WTC11 (cell line): Measurements from ENCODE around the gene SLFN5. TPM values are rescaled to one million over a fixed set of nuclear protein-coding genes. Genes with fewer than 3 reads are reported as not detected.

Experiments
- ATAC-seq: fragments of 200-7000 bp; cut with Tn5 transposase; 2 replicates; pipeline ENCODE4 v1.10.0; 2021; ENCODE audit warnings: mild to moderate bottlenecking, moderate library complexity
- CTCF ChIA-PET: fragments of 300-600 bp; sonication (Branson Sonifier 250); formaldehyde crosslinking; loops from one replicate; lab custom pipeline; 2021; ENCODE audit warnings: antibody characterized with exemption; lab: Charles Lee
- POLR2A ChIA-PET: fragments of 350-600 bp; sonication (Branson Sonifier 250); formaldehyde crosslinking; loops from one replicate; lab custom pipeline; 2021; ENCODE audit warnings: antibody characterized with exemption; lab: Charles Lee
- DNase-seq: peaks from one replicate; pipeline ENCODE4 v3.0.0; 2021; ENCODE audit warnings: low spot score
- H3K27ac Mint-ChIP-seq: 2 replicates; pipeline ENCODE4 v1.8.0; 2021; ENCODE audit warnings: mixed read lengths
- H3K27me3 Mint-ChIP-seq: 2 replicates; pipeline ENCODE4 v1.8.0; 2021; ENCODE audit warnings: low read depth, mild to moderate bottlenecking, moderate library complexity, mixed read lengths
- H3K36me3 Mint-ChIP-seq: 2 replicates; pipeline ENCODE4 v1.8.0; 2021; ENCODE audit warnings: mixed read lengths
- H3K4me1 Mint-ChIP-seq: 2 replicates; pipeline ENCODE4 v1.8.0; 2022; ENCODE audit warnings: mixed read lengths
- H3K4me3 Mint-ChIP-seq: 2 replicates; pipeline ENCODE4 v1.8.0; 2021; ENCODE audit warnings: mild to moderate bottlenecking, moderate library complexity, mixed read lengths
- H3K9me3 Mint-ChIP-seq: 2 replicates; pipeline ENCODE4 v1.8.0; 2021; ENCODE audit warnings: mixed read lengths
- FOXK1 ChIP-seq: sonication (generic); formaldehyde crosslinking; IDR thresholded peaks from 2 replicates; pipeline ENCODE4 v1.8.0; 2022; ENCODE audit warnings: mild to moderate bottlenecking, moderate library complexity, missing genetic modification reagents
- NR3C1 ChIP-seq: sonication (generic); formaldehyde crosslinking; conservative IDR thresholded peaks from 2 replicates; pipeline ENCODE4 v1.8.1; 2023; ENCODE audit warnings: low read depth, mild to moderate bottlenecking, missing genetic modification reagents
- RORB ChIP-seq: fragments of 250-450 bp; sonication (Bioruptor Pico); IDR thresholded peaks from 2 replicates; pipeline ENCODE4 v1.9.0; 2021; ENCODE audit warnings: mild to moderate bottlenecking
- TEAD4 ChIP-seq: sonication (generic); formaldehyde crosslinking; IDR thresholded peaks from 2 replicates; pipeline ENCODE4 v1.8.0; 2022; ENCODE audit warnings: mild to moderate bottlenecking, missing genetic modification reagents
- ZNF263 ChIP-seq: sonication (generic); formaldehyde crosslinking; IDR thresholded peaks from 2 replicates; pipeline ENCODE4 v1.8.1; 2022; ENCODE audit warnings: low read depth, mild to moderate bottlenecking, moderate library complexity, missing genetic modification reagents
- total RNA-seq: library from RNA; stranded (reverse); gene quantifications from 3 replicates; pipeline ENCODE4 v1.2.3, GENCODE V29; 2021
- TF ChIP-seq, protein P1 (sequence below): fragments of 250-450 bp; sonication (Bioruptor Pico); IDR thresholded peaks from 2 replicates; pipeline ENCODE4 v1.9.0; 2021; ENCODE audit warnings: mild to moderate bottlenecking, borderline replicate concordance
- TF ChIP-seq, protein P2 (sequence below): sonication (generic); formaldehyde crosslinking; IDR thresholded peaks from 2 replicates; pipeline ENCODE4 v1.8.0; 2022; ENCODE audit warnings: missing genetic modification reagents
- TF ChIP-seq, protein P3 (sequence below): sonication (generic); formaldehyde crosslinking; IDR thresholded peaks from 2 replicates; pipeline ENCODE4 v1.8.1; 2023; ENCODE audit warnings: mild to moderate bottlenecking, missing genetic modification reagents
- TF ChIP-seq, protein P4 (sequence below): sonication (generic); formaldehyde crosslinking; IDR thresholded peaks from 2 replicates; pipeline ENCODE4 v1.8.1; 2022; ENCODE audit warnings: missing genetic modification reagents, borderline replicate concordance
- TF ChIP-seq, protein P5 (sequence below): fragments of 250-450 bp; sonication (Bioruptor Pico); IDR thresholded peaks from 2 replicates; pipeline ENCODE4 v1.9.0; 2021; ENCODE audit warnings: moderate library complexity, mild to moderate bottlenecking, inconsistent platforms, borderline replicate concordance

Gene SLFN5
- total RNA-seq, 1 experiment from 2014 or later = 7.6 TPM

DNA sequence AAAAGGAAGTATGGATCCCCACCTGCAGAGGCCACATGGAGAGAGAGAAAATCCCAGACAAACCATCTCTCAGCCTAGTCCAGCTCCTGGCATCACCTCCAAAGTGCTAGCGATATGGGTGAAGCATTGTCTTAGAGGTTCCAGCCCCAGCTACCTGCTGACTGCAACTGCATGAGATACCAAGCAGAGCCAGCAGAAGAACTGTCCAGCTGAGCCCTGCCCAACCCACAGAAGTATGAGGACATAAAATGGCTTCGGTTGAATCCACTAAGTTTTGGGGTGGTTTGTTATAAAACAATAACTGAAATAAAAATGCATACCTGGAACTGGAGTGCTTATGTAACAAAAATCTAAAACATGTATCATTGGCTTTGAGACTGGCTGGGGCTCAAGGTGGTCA lies 20.4 kb upstream of the SLFN5 start:
- no peak for ATAC-seq
- POLR2A ChIA-PET = no interaction called here
- H3K27me3 Mint-ChIP-seq = peaks cover 17% of the 10 kb centered on the region

DNA sequence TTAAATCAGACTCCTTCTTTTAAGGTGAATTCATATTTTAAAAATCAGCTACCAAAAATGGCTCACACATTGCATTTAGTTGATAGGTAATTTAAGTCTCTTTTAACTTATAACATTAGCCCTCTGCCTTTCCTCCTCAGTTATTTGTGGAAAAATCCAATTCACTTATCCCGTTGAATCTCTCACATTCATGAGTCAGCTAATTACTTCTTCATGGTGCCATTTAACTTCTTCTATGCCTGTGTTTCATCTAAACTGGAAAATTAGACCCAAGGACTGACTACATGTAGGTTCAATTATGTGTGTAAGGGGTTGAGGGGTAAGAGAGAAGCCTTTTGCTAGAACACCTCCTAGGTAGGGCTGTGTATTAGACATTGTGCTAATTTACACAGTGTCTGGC lies 18.4 kb upstream of the SLFN5 start:
- CTCF ChIA-PET = no interaction called here

More for the DNA sequence above, 20.4 kb upstream of the SLFN5 start:
- Mint-ChIP-seq H3K4me3 (no peak overlapping the region), H3K4me1 (no peaks in the 10 kb centered on the region), H3K9me3 (peaks cover 17% of the 10 kb centered on the region)
- TF ChIP-seq, protein P1, sequence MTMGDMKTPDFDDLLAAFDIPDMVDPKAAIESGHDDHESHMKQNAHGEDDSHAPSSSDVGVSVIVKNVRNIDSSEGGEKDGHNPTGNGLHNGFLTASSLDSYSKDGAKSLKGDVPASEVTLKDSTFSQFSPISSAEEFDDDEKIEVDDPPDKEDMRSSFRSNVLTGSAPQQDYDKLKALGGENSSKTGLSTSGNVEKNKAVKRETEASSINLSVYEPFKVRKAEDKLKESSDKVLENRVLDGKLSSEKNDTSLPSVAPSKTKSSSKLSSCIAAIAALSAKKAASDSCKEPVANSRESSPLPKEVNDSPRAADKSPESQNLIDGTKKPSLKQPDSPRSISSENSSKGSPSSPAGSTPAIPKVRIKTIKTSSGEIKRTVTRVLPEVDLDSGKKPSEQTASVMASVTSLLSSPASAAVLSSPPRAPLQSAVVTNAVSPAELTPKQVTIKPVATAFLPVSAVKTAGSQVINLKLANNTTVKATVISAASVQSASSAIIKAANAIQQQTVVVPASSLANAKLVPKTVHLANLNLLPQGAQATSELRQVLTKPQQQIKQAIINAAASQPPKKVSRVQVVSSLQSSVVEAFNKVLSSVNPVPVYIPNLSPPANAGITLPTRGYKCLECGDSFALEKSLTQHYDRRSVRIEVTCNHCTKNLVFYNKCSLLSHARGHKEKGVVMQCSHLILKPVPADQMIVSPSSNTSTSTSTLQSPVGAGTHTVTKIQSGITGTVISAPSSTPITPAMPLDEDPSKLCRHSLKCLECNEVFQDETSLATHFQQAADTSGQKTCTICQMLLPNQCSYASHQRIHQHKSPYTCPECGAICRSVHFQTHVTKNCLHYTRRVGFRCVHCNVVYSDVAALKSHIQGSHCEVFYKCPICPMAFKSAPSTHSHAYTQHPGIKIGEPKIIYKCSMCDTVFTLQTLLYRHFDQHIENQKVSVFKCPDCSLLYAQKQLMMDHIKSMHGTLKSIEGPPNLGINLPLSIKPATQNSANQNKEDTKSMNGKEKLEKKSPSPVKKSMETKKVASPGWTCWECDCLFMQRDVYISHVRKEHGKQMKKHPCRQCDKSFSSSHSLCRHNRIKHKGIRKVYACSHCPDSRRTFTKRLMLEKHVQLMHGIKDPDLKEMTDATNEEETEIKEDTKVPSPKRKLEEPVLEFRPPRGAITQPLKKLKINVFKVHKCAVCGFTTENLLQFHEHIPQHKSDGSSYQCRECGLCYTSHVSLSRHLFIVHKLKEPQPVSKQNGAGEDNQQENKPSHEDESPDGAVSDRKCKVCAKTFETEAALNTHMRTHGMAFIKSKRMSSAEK (CRISPR knock-in tag) = no peak
- no peak for TF ChIP-seq NR3C1 (CRISPR knock-in tag)
- no peak for TF ChIP-seq RORB (CRISPR knock-in tag)
- TF ChIP-seq, protein P2, sequence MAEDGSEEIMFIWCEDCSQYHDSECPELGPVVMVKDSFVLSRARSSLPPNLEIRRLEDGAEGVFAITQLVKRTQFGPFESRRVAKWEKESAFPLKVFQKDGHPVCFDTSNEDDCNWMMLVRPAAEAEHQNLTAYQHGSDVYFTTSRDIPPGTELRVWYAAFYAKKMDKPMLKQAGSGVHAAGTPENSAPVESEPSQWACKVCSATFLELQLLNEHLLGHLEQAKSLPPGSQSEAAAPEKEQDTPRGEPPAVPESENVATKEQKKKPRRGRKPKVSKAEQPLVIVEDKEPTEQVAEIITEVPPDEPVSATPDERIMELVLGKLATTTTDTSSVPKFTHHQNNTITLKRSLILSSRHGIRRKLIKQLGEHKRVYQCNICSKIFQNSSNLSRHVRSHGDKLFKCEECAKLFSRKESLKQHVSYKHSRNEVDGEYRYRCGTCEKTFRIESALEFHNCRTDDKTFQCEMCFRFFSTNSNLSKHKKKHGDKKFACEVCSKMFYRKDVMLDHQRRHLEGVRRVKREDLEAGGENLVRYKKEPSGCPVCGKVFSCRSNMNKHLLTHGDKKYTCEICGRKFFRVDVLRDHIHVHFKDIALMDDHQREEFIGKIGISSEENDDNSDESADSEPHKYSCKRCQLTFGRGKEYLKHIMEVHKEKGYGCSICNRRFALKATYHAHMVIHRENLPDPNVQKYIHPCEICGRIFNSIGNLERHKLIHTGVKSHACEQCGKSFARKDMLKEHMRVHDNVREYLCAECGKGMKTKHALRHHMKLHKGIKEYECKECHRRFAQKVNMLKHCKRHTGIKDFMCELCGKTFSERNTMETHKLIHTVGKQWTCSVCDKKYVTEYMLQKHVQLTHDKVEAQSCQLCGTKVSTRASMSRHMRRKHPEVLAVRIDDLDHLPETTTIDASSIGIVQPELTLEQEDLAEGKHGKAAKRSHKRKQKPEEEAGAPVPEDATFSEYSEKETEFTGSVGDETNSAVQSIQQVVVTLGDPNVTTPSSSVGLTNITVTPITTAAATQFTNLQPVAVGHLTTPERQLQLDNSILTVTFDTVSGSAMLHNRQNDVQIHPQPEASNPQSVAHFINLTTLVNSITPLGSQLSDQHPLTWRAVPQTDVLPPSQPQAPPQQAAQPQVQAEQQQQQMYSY (CRISPR knock-in tag) = no peak
- TF ChIP-seq, protein P3, sequence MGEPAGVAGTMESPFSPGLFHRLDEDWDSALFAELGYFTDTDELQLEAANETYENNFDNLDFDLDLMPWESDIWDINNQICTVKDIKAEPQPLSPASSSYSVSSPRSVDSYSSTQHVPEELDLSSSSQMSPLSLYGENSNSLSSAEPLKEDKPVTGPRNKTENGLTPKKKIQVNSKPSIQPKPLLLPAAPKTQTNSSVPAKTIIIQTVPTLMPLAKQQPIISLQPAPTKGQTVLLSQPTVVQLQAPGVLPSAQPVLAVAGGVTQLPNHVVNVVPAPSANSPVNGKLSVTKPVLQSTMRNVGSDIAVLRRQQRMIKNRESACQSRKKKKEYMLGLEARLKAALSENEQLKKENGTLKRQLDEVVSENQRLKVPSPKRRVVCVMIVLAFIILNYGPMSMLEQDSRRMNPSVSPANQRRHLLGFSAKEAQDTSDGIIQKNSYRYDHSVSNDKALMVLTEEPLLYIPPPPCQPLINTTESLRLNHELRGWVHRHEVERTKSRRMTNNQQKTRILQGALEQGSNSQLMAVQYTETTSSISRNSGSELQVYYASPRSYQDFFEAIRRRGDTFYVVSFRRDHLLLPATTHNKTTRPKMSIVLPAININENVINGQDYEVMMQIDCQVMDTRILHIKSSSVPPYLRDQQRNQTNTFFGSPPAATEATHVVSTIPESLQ (CRISPR knock-in tag) = no peak
- TF ChIP-seq, all 79 proteins: peak for 0
- peaks cover 3% of the 10 kb centered on the region for H3K36me3 Mint-ChIP-seq
- CTCF ChIA-PET = interaction anchor here (1.2 kb wide), 1 partner anchor 19 kb away, joined by 3 read pairs; no protein-coding TSS in a partner anchor
- no peak overlapping the region for H3K27ac Mint-ChIP-seq
- DNase-seq = no peak

More for the DNA sequence above, 18.4 kb upstream of the SLFN5 start:
- Mint-ChIP-seq H3K4me3 (no peak overlapping the region), H3K27ac (no peak overlapping the region), H3K36me3 (peaks cover 3% of the 10 kb centered on the region), H3K9me3 (peaks cover 20% of the 10 kb centered on the region), H3K4me1 (no peaks in the 10 kb centered on the region), H3K27me3 (peaks cover 17% of the 10 kb centered on the region)
- ATAC-seq = no peak
- TF ChIP-seq ZNF263 (CRISPR knock-in tag) (no peak), FOXK1 (CRISPR knock-in tag) (no peak), TEAD4 (CRISPR knock-in tag) (no peak)
- TF ChIP-seq, protein P4, sequence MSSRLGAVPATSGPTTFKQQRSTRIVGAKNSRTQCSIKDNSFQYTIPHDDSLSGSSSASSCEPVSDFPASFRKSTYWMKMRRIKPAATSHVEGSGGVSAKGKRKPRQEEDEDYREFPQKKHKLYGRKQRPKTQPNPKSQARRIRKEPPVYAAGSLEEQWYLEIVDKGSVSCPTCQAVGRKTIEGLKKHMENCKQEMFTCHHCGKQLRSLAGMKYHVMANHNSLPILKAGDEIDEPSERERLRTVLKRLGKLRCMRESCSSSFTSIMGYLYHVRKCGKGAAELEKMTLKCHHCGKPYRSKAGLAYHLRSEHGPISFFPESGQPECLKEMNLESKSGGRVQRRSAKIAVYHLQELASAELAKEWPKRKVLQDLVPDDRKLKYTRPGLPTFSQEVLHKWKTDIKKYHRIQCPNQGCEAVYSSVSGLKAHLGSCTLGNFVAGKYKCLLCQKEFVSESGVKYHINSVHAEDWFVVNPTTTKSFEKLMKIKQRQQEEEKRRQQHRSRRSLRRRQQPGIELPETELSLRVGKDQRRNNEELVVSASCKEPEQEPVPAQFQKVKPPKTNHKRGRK (CRISPR knock-in tag) = no peak
- TF ChIP-seq, protein P5, sequence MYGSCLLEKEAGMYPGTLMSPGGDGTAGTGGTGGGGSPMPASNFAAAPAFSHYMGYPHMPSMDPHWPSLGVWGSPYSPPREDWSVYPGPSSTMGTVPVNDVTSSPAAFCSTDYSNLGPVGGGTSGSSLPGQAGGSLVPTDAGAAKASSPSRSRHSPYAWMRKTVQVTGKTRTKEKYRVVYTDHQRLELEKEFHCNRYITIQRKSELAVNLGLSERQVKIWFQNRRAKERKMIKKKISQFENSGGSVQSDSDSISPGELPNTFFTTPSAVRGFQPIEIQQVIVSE (CRISPR knock-in tag) = no peak
- POLR2A ChIA-PET = no interaction called here
- DNase-seq = no peak
